Neutrophil (primary cell): ENCODE measurements around the gene ADGRG4.

ENCODE experiments used
- H3K27ac ChIP-seq: fragments of 200-600 bp; sonication (generic); 2 replicates; pipeline ENCODE4 v1.5.1; 2016; ENCODE audit warnings: mild to moderate bottlenecking, moderate library complexity
- H3K27me3 ChIP-seq: fragments of 200-600 bp; sonication (generic); 2 replicates; pipeline ENCODE4 v1.6.0; 2016; ENCODE audit warnings: mild to moderate bottlenecking
- H3K36me3 ChIP-seq: fragments of 200-600 bp; sonication (generic); 2 replicates; pipeline ENCODE4 v1.5.1; 2017
- H3K4me1 ChIP-seq, 2 experiments: fragments of 200-600 bp in 1 of 2; sonication (generic) in 1 of 2; 1 replicate in 1 of 2; 2 replicates in 1 of 2; pipeline versions ENCODE4 v1.5.1 to v1.6.1; 2013 to 2016; ENCODE audit warnings: low read depth in 1 of 2, low read length in 1 of 2, mild to moderate bottlenecking in 1 of 2, moderate library complexity in 1 of 2; ENCODE audit not compliant: control insufficient read depth in 1 of 2, insufficient read depth in 1 of 2
- H3K4me3 ChIP-seq, 2 experiments: fragments of 200-600 bp in 1 of 2; sonication (generic) in 1 of 2; 1 replicate in 1 of 2; 2 replicates in 1 of 2; pipeline ENCODE4 v1.5.1; 2013 to 2016; ENCODE audit warnings: low read depth in 1 of 2, low read length in 1 of 2, mild to moderate bottlenecking in 1 of 2, moderate library complexity in 1 of 2
- H3K9me3 ChIP-seq: fragments of 200-600 bp; sonication (generic); 2 replicates; pipeline ENCODE4 v1.5.1; 2016
- CTCF ChIP-seq: fragments of 200-600 bp; sonication (generic); IDR thresholded peaks from 2 replicates; pipeline ENCODE4 v1.5.1; 2016; ENCODE audit warnings: antibody characterized with exemption

ADGRG4 gene

GRCh38 chrX:136457303-136457917 lies 156.6 kb downstream of the ADGRG4 start:
- H3K4me3 ChIP-seq = no peak overlapping the region
- no peaks in the 10 kb centered on the region for H3K27me3 ChIP-seq
- H3K4me1 ChIP-seq = no peaks in the 10 kb centered on the region
- no peak overlapping the region for H3K27ac ChIP-seq
- TF ChIP-seq CTCF = no peak
- H3K9me3 ChIP-seq = no peaks in the 10 kb centered on the region
- no peaks in the 10 kb centered on the region for H3K36me3 ChIP-seq

GRCh38 chrX:136464589-136464988 lies 163.8 kb downstream of the ADGRG4 start:
- H3K9me3 ChIP-seq = no peaks in the 10 kb centered on the region
- H3K4me3 ChIP-seq = no peak overlapping the region
- H3K4me1 ChIP-seq = no peaks in the 10 kb centered on the region
- TF ChIP-seq CTCF = no peak
- H3K27me3 ChIP-seq = no peaks in the 10 kb centered on the region
- H3K36me3 ChIP-seq = no peaks in the 10 kb centered on the region
- H3K27ac ChIP-seq = no peak overlapping the region
